ENCODE measurements around the gene GABBR2.

GABBR2 gene

DNA sequence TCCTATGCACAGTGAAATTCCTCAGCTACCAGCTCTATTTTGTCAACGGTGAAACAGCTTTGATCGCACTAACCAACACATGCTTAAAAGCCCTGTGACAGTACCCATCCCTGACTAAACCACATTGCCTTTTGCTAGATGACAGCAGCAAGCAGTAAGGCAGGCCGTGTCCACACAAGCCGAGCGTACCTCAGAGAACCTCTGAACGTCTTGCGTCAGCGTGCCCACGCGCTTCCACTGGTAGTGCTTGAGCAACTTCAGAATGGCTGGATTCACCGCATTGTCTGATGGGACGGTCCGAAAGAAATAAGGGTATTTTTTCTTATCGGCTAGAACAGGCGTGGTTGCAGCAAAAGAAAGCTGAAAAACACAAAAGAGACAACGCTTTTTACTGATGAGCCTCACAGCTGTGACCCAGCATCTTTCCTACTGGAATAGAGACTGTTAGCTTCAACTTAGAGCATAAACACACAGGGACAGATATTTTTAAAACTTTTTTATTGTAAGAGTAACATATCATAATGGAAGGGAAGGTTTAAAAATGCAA lies 167.0 kb downstream of the GABBR2 start:
- TF ChIP-seq, protein P1, sequence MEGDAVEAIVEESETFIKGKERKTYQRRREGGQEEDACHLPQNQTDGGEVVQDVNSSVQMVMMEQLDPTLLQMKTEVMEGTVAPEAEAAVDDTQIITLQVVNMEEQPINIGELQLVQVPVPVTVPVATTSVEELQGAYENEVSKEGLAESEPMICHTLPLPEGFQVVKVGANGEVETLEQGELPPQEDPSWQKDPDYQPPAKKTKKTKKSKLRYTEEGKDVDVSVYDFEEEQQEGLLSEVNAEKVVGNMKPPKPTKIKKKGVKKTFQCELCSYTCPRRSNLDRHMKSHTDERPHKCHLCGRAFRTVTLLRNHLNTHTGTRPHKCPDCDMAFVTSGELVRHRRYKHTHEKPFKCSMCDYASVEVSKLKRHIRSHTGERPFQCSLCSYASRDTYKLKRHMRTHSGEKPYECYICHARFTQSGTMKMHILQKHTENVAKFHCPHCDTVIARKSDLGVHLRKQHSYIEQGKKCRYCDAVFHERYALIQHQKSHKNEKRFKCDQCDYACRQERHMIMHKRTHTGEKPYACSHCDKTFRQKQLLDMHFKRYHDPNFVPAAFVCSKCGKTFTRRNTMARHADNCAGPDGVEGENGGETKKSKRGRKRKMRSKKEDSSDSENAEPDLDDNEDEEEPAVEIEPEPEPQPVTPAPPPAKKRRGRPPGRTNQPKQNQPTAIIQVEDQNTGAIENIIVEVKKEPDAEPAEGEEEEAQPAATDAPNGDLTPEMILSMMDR (IDR thresholded peaks at IDR 0.05; ENCODE audit: unreplicated experiment in 3 of 3) = no peak

DNA sequence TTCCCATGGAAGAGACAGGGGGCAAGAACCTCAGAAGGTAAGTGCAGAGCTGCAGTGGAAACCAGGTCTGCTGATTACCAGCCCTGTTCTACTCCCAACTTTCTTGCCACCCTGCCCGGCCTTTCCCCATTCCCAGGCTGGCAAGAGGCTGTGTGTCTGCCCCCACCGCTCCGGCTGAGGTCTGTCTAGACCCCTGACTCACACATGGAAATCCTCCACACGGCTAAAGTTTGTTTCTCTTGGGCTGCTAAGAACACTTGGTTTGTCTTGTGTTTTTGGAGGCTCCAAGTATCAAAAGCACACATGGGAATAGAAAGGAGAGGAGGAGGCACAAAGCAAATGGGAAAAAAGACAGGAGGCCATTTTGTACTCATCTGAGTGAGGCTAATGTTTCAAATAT lies 168.3 kb downstream of the GABBR2 start:
- Mint-ChIP-seq H3K27me3 (ENCODE audit: low read depth) (peaks cover 28% of the 10 kb centered on the region), H3K27ac (no peak overlapping the region), H3K36me3 (ENCODE audit: low read depth) (no peaks in the 10 kb centered on the region), H3K4me1 (no peaks in the 10 kb centered on the region), H3K9me3 (no peaks in the 10 kb centered on the region), H3K4me3 (no peak overlapping the region)
- TF ChIP-seq, protein P1 (IDR thresholded peaks at IDR 0.05; ENCODE audit: unreplicated experiment in 3 of 3) = no peak

More for the DNA sequence above, 167.0 kb downstream of the GABBR2 start:
- Mint-ChIP-seq H3K4me1 (no peaks in the 10 kb centered on the region), H3K9me3 (no peaks in the 10 kb centered on the region), H3K36me3 (ENCODE audit: low read depth) (no peaks in the 10 kb centered on the region), H3K27ac (no peak overlapping the region), H3K27me3 (ENCODE audit: low read depth) (peaks cover 22% of the 10 kb centered on the region), H3K4me3 (no peak overlapping the region)

- no peak overlapping the region for H3K4me3 Mint-ChIP-seq
- H3K36me3 Mint-ChIP-seq (ENCODE audit: low read depth) = no peaks in the 10 kb centered on the region
- H3K27me3 Mint-ChIP-seq (ENCODE audit: low read depth) = peaks cover 28% of the 10 kb centered on the region
- TF ChIP-seq, protein P1 (IDR thresholded peaks at IDR 0.05; ENCODE audit: unreplicated experiment in 3 of 3) = no peak
- no peaks in the 10 kb centered on the region for H3K9me3 Mint-ChIP-seq
- no peak overlapping the region for H3K27ac Mint-ChIP-seq
- H3K4me1 Mint-ChIP-seq = no peaks in the 10 kb centered on the region
Observed at GRCh38 chr9:98539954-98540353, 168.8 kb downstream of the GABBR2 start.

GRCh38 chr9:98538626-98539031 lies 170.1 kb downstream of the GABBR2 start:
- no peaks in the 10 kb centered on the region for H3K36me3 Mint-ChIP-seq (ENCODE audit: low read depth)
- H3K4me1 Mint-ChIP-seq = no peaks in the 10 kb centered on the region
- no peak overlapping the region for H3K4me3 Mint-ChIP-seq
- no peak overlapping the region for H3K27ac Mint-ChIP-seq
- no peaks in the 10 kb centered on the region for H3K9me3 Mint-ChIP-seq
- H3K27me3 Mint-ChIP-seq (ENCODE audit: low read depth) = peaks cover 21% of the 10 kb centered on the region
- TF ChIP-seq, protein P1 (IDR thresholded peaks at IDR 0.05; ENCODE audit: unreplicated experiment in 3 of 3) = no peak

GRCh38 chr9:98538203-98538602 lies 170.5 kb downstream of the GABBR2 start:
- Mint-ChIP-seq H3K36me3 (ENCODE audit: low read depth) (no peaks in the 10 kb centered on the region), H3K9me3 (no peaks in the 10 kb centered on the region), H3K4me3 (no peak overlapping the region), H3K4me1 (no peaks in the 10 kb centered on the region), H3K27ac (no peak overlapping the region), H3K27me3 (ENCODE audit: low read depth) (peaks cover 25% of the 10 kb centered on the region)
- TF ChIP-seq, protein P1 (IDR thresholded peaks at IDR 0.05; ENCODE audit: unreplicated experiment in 3 of 3) = no peak

DNA sequence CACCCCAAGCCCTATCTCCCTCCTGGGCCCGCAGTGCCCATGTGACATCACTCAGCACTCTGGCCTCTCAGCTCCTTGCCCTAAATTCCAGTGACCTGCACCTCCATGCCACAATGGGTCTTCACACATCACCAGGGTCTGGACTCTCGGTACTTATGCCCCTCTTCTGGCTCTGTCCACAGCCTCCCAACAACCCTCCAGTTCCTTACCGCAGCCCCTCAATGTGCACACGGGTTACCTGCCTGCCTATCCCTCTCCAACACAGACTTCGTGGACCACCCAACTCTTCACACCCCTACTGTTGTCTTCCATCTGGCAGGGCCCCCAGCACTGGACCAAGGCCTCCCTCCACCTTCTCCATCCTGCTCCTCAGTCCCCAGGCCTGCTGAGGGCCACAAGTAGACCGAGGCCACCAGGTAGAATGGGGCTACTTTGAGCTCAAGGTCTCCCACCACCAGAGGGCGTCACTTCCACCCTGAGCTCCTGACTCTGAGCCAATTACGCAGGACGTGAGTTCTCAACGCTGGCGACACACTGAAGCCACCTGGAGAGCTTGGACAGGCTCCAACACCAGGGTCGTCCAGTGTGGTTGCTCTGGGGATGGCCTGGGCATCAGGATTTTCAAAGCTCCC lies 172.1 kb downstream of the GABBR2 start:
- H3K4me3 Mint-ChIP-seq = no peak overlapping the region
- H3K27ac Mint-ChIP-seq = no peak overlapping the region
- TF ChIP-seq, protein P1 (IDR thresholded peaks at IDR 0.05; ENCODE audit: unreplicated experiment in 3 of 3) = no peak

More for the DNA sequence above, 172.1 kb downstream of the GABBR2 start:
- Mint-ChIP-seq H3K4me1 (no peaks in the 10 kb centered on the region), H3K27me3 (ENCODE audit: low read depth) (peaks cover 25% of the 10 kb centered on the region), H3K36me3 (ENCODE audit: low read depth) (no peaks in the 10 kb centered on the region), H3K9me3 (no peaks in the 10 kb centered on the region)
